ENCODE measurements around the gene CDKN1B.
A peak's percentile ranks its signal among the peaks of the same experiment; 100 is the strongest.
"Not testable (repeated sequence)": the region's sequence is repeated elsewhere in the genome, so short reads cannot be mapped to it uniquely, and the experiment has no call there.

Gene CDKN1B

GRCh38 chr12:12724421-12725085 lies 7.4 kb downstream of the CDKN1B start:
- DNase-seq (ENCODE audit: low read depth, low spot score): no peak

DNA sequence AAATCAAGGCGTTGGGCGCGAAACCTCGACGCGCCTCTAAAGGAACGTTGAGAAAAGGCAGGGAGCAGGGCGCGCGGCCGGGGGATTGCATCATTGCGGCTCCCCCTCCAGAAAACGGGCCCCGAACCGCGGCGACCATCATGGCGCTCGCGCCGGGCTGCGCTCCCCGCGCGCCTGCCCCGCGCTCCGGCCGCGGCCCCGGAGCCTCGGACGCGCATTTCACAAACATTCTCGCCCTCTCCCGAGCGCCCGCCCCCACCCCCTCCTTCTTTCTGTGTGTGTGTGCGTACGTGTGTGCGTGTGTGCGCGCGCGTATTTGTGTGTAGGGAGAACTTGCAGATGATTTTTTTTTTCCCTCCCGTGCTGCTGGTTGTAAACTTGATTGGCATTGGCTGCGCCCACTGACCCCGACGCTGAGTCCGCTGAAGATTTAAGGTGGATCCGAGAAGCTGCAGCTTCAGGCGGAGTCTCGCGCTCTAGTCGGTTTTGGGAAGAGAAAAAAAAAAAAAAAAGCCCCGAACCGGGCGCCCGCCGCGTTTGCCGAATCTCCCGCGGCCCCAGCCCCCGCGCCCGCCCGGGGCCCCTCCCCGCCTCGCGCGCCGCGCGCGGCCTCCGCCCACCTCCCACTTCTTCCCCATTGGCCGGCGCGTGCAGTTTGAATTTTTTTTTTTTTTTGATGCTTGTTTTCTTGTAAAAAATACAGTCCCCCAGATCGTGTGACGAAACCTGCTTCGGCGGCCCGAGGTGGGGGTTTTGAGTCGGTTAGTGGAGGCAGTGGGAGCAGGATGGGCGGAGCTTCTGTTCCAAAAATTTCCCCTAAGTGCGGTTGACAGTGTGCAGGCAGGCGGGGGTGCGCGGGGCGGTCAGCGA lies 8.2 kb downstream of the CDKN1B start:
- DNase-seq (ENCODE audit: low read depth, low spot score): peak; percentile 85

- no peak for DNase-seq (ENCODE audit: low read depth, low spot score)
Observed at GRCh38 chr12:12725956-12726554, 8.9 kb downstream of the CDKN1B start.

- no peak for DNase-seq (ENCODE audit: low read depth, low spot score)
Observed at GRCh38 chr12:12726555-12727093, 9.5 kb downstream of the CDKN1B start.

DNA sequence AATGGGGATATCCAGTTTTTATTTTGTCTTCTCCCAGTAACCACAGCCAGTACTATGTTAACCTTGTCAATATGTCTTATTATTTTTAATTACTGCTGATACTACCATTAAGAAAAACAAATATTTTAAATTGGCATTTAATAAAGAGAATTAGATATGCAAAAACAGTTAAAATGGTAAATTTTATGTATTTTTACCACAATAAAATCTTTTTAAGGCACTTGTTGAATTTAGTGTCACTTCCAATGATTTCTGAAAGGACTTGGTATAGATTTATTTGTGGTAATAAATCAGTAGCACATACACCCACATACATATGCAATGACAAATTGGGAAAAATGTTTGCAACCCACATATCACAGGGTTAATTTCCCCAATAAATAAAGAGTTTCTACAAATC lies 14.0 kb downstream of the CDKN1B start:
- DNase-seq (ENCODE audit: low read depth, low spot score): no peak

DNA sequence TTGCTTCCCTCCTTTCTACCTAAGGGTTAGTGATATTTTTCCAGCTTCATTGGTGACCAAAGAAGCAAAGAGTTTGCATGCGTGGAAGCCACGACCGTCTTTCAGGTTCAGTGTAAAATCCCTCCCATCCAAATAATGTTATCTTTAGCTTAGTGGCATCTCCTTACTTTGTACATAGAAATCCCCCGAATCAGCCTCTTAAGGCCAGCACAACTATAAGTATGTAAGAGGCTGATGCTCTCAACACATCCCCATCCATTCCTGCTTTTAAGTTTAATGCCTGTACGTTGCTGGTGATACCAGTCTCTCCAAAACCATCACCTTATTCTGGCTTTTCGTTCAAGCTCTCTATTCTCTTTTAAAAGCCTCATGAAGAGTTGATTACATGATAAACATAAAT lies 14.6 kb downstream of the CDKN1B start:
- DNase-seq (ENCODE audit: low read depth, low spot score): no peak

DNA sequence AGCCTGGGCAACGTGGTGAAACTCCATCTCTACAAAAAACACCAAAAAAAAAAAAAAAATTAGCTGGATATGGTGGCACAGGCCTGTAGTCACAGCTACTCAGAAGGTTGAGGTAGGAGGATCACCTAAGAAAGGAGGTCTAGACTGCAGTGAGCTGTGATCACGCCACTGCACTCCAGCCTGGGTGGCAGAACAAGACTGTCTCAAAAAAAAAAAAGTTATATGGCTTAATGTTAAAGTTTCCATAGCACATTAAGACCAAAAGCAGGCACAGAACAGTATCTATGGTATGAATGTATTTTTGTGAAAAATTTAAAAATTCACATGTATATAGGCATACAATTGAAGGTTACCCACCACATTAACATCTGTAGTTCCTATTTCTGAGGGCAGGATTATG lies 15.9 kb downstream of the CDKN1B start:
- no peak for DNase-seq (ENCODE audit: low read depth, low spot score)

DNA sequence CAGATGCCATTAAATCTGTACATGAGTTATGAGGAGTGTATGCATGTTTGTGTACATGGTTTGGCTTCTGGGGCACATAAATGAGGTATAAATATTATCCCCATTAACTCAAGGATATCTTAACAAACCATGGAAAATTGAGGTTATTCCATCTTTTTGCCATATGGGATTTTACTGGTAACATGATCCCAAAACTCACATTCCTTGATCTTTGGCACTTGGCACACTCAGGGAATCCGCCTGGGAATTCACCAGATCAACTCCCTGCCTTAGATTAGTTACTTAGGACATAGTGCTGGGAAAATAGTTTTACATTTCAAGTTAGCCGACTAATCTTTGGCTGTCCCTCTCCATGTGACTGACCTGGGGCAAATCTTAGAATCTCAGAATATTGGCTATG lies 16.9 kb downstream of the CDKN1B start:
- no peak for DNase-seq (ENCODE audit: low read depth, low spot score)

DNA sequence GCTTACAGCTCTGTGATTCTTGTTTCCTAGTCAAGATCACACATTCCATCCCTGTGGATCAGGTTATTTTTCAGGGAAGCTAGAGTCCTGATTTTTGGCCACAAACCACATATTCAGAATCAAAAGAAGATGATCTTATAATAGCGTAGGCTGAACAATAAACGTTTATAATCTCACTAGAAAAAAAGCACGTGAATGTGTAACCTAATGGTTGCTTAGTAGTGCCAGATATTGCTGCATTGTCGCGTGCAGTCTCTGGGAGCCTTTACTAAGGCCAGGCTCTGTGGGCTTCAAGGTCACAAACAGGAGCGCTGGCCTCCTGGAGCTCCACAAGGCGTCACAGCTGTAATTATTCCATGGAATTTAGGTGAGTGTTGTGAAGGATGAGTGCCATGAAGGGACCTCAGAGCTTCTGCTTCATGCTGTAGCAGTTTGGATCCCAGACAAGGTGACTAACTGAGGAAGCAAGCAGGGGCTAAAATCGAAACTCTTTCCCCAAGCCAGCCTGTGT lies 17.4 kb downstream of the CDKN1B start:
- no peak for DNase-seq (ENCODE audit: low read depth, low spot score)

- no peak for DNase-seq (ENCODE audit: low read depth, low spot score)
Observed at GRCh38 chr12:12735301-12735700, 18.1 kb downstream of the CDKN1B start.

DNA sequence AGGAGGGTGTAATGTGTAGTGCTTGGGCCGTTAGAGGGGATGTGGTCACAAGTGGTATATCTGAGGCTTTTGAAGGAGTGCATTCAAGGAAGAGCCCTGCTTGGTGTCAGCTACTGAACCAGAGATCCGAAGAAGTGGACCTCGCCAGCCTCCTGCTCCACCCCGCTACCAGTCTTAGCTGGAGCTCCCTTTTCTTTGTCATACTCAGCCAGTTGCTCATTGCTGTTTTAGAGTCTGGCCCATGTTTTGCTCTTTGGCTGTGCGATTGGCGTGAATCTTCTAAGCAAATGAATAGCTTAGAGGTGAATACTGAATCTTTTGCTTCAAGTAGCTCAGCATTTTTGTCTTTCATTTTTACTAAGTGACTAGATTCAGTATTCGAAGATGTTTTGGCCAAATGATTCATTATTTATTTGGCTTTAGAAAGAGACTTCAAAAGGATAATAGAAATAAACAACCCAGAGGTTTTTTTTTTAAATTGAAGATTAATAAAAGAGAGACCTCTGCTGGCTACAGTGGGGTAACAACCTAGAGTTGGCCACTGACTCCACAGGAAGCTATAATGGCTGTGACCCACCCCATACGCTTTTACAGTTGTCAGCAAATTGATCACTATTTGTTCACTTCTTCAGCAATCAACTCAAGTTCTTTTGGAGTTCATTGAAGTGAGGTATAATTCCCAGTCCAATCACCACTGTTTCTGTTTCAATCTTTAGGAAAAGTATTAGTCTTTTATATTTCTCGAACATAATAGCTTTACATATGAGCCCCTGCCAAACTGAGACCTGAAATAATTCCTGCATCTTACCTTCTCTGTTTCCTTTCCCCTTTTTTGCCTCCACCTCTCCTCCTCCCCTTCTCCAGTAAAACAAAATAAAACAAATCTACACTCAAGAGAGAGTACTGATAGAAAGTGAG lies 19.9 kb downstream of the CDKN1B start:
- DNase-seq (ENCODE audit: low read depth, low spot score): no peak

DNA sequence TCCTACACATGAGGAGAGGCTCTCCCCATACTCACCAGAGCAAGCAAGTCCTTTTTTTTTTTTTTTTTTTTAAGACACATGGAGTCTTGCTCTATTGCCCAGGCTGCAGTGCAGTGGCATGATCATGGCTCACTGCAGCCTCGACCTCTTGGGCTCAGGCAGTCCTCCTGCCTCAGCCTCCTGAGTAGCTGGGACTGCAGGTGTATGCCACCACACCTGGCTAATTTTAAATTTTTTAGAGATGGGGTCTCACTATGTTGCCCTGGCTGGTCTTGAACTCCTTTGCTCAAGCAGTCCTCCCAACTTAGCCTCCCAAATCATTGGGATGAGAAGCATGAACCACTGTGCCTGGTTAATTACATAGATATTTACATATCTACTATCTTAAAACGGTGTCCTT lies 21.0 kb downstream of the CDKN1B start:
- DNase-seq (ENCODE audit: low read depth, low spot score): not testable (repeated sequence)

DNA sequence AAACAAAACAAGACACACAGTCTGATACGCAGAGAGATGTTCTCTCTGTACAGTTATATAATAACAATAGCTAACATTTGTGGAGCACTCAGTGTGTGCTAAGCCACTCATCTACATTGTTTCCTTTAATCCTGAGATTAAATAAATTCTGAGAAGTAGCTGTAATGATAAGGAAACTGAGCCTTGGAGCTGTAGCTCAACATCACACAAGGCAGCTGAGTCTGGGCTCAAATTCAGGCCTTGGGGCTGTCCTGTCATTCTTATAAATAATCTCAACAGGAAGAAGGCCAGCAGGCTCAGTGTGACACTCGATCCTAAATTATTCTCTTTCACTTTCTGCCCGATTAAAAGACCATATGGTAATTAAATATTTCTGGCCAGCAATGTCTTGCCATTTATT lies 24.5 kb downstream of the CDKN1B start:
- no peak for DNase-seq (ENCODE audit: low read depth, low spot score)

DNA sequence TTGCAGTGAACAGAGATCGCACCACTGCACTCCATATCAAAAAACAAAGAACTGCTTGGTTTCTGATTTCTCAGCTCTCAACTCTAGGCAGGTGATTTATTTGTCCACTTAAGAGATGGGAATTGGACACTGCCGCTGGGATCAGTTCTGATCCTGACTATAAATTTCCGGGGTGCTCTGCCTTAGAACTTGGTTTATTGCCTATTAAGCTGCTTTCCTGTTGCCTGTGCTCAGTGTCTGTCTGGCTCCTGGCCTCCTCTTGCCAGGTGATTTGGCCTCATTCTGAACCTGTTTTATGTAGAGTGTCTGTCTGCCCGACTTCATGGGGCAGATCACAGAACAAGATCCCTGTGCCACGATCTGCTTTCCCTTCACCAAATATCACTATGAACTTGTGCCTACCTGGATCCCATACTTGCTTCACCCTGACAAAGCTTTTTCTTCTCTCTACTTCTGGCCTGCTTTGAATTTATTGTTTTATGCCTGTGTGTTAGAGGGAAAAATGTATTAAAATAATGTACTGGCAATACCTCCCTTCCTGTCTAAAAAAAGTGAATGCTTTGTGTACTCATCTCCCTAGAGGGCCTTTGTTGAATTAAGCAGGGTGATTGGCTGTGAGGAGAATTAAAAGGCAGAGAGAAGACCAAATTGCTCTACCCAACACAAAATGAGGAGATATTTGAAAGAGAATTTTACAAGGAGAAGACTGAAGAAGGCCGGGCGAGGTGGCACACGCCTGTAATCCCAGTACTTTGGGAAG lies 27.6 kb downstream of the CDKN1B start:
- no peak for DNase-seq (ENCODE audit: low read depth, low spot score)

- no peak for DNase-seq (ENCODE audit: low read depth, low spot score)
Observed at GRCh38 chr12:12745576-12746211, 28.5 kb downstream of the CDKN1B start.

DNA sequence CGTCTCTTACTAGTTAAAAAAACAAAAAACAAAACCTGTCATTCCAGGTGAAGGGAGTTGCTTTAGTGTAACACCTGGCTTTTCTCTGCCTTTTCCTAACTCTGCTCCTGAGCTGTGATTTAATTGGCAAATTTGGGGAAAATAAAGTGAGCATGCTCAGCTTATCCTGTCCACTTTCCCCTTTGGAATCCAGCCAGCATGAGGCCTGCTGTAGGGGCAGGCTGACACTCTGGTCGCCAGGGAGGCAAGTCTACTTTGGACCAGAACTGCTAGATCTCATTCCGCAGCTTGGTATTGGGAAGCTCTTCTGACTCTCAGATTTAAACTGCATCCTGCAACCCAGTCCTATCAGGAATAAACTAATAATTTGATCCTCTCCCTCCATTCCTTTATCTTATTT lies 30.1 kb downstream of the CDKN1B start:
- no peak for DNase-seq (ENCODE audit: low read depth, low spot score)

- no peak for DNase-seq (ENCODE audit: low read depth, low spot score)
Observed at GRCh38 chr12:12748044-12748443, 30.9 kb downstream of the CDKN1B start.

GRCh38 chr12:12749433-12749832 lies 32.3 kb downstream of the CDKN1B start:
- DNase-seq (ENCODE audit: low read depth, low spot score): no peak

DNA sequence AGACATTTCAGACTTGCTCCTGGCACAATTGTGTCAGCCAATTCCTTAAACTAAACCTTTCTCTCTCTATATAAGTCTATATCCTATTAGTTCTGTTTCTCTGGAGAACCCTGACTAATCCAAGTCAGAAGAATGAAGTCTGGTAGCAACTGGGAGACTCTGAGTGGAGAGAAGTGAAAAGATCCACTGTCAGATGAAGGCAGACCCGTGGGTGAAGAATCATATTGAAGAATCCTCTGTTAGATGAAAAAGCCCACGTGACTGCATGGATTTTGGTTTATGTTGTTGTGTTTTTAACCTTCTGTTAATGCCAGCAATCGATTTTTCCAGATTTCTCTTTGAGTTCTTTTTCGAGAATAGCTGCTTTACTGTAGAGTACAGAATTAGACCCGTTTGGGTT lies 38.8 kb downstream of the CDKN1B start:
- no peak for DNase-seq (ENCODE audit: low read depth, low spot score)

- no peak for DNase-seq (ENCODE audit: low read depth, low spot score)
Observed at GRCh38 chr12:12757121-12757520, 40.0 kb downstream of the CDKN1B start.
